ENCODE results near the gene TRMU.

TRMU gene

GRCh38 chr22:46335201-46336118, at the start of gene TRMU:
Gene TRMU, plus strand, starts transcription at chr22:46335714. Its CDS starts 51 bp downstream, at chr22:46335765.
- peak; percentile 19 for DNase-seq (ENCODE audit: low read depth)

- DNase-seq (ENCODE audit: low read depth), result no peak
Measured at GRCh38 chr22:46286006-46286405, 49.5 kb upstream of the TRMU start.

GRCh38 chr22:46286941-46287872, 48.3 kb upstream of the TRMU start:
- no peak for DNase-seq (ENCODE audit: low read depth)

- no peak for DNase-seq (ENCODE audit: low read depth)
Measured at GRCh38 chr22:46287873-46288751, 47.4 kb upstream of the TRMU start.

- no peak for DNase-seq (ENCODE audit: low read depth)
Measured at GRCh38 chr22:46288846-46289243, 46.7 kb upstream of the TRMU start.

GRCh38 chr22:46289244-46289891, 46.1 kb upstream of the TRMU start:
- no peak for DNase-seq (ENCODE audit: low read depth)

GRCh38 chr22:46290121-46290842, 45.2 kb upstream of the TRMU start:
- DNase-seq (ENCODE audit: low read depth), result no peak

GRCh38 chr22:46290843-46291785, 44.4 kb upstream of the TRMU start:
- no peak for DNase-seq (ENCODE audit: low read depth)

GRCh38 chr22:46292173-46292572, 43.3 kb upstream of the TRMU start:
- no peak for DNase-seq (ENCODE audit: low read depth)

- DNase-seq (ENCODE audit: low read depth), result no peak
Measured at GRCh38 chr22:46292732-46293131, 42.8 kb upstream of the TRMU start.

- no peak for DNase-seq (ENCODE audit: low read depth)
Measured at GRCh38 chr22:46293577-46294260, 41.8 kb upstream of the TRMU start.

GRCh38 chr22:46294784-46295183, 40.7 kb upstream of the TRMU start:
- no peak for DNase-seq (ENCODE audit: low read depth)

- DNase-seq (ENCODE audit: low read depth), result no peak
Measured at GRCh38 chr22:46295277-46295971, 40.1 kb upstream of the TRMU start.

GRCh38 chr22:46296257-46297150, 39.0 kb upstream of the TRMU start, which contains the start of gene GTSE1:
Gene GTSE1, plus strand, starts transcription at chr22:46296870. Its CDS starts 531 bp downstream, at chr22:46297401.
- peak; percentile 85 for DNase-seq (ENCODE audit: low read depth)

- no peak for DNase-seq (ENCODE audit: low read depth)
Measured at GRCh38 chr22:46297151-46297812, 38.2 kb upstream of the TRMU start.

GRCh38 chr22:46299101-46299500, 36.4 kb upstream of the TRMU start:
- no peak for DNase-seq (ENCODE audit: low read depth)

Measured in non-pigmented ciliary epithelial cell (primary cell).